GM18498 (cell line): ENCODE results near the gene FAM227A.

ENCODE experiments used
- ATAC-seq: cut with Tn5 transposase; IDR thresholded peaks from one replicate; pipeline ENCODE4 v1.9.1; 2021; ENCODE audit warnings: mild to moderate bottlenecking, moderate library complexity; ENCODE audit not compliant: unreplicated experiment

Gene FAM227A

DNA sequence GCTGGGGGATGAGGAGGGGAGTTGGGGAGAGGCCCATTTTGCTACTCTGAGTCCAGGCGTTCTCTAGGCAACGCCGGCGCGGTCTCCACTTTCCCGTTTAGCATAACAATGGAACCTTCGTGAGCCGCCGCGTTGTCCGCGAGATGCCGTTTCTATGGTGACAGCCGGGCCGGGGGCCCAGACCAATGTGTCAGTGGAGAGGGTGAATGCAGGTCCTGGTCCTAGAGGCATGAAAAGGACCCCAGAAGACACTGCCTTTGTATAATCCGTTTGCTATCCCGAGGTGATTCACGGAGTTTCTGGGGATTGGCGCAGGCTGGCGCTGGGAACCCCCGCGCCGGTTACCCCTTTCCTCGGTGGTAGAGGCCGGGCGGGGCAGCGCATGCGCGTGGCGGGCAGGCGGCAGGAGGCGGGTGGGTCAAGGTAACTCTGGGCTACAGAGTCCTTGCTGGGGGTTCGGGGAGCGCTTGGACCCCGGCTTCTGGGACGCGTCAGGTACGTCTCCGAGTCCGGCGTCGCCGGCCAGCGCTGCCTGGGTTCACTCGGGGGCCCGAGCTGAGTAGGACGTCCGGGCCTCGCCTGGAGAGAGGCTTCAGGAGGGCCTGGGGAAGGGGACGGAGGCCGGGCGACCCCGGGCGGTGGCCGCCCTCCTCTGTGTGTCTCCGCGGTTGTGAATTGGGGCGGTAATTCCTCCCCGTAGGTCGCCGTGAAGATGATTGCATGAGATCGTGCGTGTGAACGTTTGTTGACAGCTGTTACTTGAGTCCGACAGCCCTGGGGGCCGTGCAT lies at the start of gene FAM227A, which contains the start of gene CBY1:
TSS of gene FAM227A (minus strand) at position 137 of the 789 bp plus-strand sequence. CDS start 6,224 bp downstream, outside the sequence.
TSS of gene CBY1 (plus strand) at position 383 of the 789 bp plus-strand sequence. CDS start 11,417 bp downstream, outside the sequence.
- peak; percentile 80 for ATAC-seq

DNA sequence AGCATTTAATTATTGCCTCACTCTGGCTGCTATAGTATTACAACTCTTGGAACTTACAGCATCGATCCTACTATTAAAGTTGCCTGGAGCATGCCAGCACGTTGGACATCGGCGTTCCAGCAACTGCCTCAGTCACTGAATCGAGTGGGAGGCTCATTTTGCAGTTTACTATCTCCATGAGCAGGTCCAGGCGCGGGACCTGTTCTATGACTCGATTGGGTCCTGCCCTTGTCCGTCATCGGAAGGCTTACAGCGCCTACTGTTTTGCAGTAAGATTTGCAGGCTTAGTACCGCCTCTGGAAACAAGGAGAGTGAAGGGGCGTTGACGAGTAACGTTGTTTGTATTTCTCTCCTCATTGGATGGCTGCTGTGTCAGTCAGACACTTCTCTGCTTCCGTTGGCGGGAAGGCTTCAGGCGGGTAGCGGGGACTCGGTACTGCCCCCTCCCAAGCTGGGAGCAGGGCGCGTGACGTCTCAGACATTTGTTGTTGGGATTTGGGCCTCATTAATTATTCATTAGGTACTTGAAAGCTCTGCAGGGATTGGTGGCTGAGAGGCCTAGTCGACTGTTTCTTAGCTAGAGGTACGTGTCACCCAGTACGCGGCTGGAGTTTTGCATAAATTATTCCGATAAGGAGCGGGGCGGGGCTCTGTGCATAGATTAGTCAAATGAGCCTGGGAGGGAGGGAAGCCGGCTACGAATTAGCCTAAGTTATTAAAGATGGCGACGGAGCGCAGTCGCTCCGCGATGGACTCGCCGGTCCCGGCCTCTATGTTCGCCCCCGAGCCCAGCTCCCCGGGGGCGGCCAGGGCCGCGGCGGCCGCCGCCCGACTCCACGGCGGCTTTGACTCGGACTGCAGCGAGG lies 49.3 kb upstream of the FAM227A start, which contains the start of gene GTPBP1:
TSS of gene GTPBP1 (plus strand) at position 710 of the 866 bp plus-strand sequence. CDS start at position 722, 12 bp downstream.
- ATAC-seq = peak; percentile 71

DNA sequence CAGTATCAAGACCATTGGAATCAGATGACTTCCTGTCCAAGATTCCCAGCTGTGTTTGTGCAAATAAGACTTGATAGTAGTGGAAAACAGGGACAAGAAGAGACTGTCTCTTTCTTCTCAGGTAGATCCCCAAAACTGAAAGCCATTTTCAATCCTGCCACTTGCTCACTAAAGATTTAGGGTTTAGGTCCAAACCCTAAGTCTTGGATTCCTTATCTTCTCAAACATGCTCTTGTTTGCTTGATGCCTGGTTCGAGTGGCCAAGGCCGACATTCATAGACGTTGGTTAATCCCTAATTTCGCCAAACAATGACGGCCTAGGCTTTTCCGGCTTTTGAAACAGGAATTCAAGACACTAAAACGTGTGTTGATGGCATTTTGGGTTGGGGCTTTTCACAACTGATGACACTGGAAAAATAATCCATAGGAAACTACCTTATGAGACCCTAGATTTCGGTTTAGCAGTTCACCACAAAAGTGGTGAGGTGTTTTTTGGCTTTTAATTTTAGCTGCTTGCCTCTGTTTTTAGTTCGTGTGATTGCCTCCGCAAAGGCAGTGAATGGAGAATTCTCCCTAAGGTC lies 48.6 kb upstream of the FAM227A start:
- ATAC-seq = no peak

DNA sequence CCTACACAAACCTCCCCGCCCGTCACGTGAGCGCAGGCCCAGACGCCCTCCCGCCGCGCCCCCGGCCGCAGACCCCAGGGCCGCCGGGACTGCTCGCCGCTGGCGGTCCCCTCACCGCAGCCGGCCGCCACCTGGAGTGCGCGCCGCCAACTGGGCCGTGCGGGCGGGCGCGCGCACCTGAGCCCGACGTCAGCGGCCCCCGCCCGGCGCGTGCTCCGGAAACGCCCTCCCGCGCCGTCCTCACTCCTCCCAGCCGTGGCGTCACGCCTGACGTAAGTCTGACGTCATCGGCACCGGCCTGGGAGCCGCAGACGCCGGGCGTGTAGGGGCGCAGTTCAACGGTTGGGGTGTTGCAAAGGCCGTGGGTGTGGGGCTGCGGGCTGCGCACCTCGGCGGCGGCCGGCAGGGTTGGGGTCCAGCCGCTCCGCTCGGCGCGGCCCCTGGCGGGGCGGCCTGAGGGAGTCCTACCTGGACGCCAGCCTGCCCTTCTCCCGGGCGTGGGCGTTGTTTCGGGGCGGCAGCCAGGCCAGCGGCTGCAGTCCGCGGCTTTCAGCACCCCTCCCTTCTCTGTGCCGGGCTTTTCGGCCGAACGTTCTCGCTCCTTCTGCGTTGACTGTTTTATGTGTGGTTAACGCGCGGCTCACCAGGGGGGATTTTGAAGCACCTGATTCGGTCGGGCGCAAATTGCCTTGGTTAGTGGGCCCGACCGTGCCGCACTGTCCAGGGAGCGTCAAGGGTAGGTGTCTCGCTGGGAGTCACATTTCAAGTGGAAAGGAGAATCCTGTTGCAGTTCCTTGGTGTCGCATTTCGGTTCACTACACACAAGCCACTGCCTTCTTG lies 44.8 kb upstream of the FAM227A start, which contains the start of gene JOSD1:
TSS of gene JOSD1 (minus strand) at position 155 of the 840 bp plus-strand sequence. CDS start 956 bp downstream, outside the sequence.
- ATAC-seq = peak; percentile 47

DNA sequence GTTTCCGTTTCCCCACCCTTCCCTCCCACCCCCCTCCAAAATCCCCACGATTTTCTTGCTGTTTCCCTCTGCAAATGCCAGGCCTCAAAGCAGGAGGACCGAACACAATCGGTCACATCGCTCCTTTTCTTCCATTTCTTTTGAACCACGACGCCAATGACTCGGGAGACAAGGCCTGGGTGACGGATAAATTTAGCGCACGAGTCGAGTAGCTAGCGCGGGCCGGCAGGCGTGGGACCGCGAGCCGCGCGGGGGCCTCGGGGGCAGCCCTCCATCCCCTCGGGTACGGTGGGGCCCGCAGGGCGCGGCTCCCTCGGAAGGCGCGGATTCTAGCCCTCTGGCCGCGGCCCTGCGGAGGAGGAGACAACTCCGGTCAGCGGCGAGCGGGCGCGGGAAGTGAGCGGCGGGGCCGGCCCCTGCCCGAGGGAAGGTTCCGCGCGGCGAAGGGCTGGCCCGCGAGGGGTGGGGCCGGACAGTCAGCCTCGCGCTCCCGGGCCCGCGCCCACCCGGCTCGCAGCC lies 44.1 kb upstream of the FAM227A start:
- no peak for ATAC-seq

DNA sequence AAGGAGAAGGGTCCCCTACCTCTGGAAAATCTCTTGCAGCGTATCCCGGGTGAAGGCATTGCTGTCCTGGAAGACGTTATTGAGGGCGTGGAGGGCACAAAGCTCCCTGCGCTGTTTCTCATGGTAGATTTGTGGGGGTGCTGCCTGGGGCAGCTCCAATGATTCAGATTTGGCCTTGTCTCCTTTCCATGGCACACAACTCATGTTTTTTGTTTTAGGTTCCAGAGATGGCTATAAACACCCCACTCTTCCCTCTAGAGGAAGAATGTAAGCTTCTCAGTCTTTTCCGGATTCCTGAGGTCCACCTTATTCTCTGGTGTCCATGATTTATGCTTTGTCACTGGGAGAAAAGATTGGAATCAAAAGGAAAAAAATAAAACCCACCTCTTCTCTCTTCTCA lies 43.6 kb upstream of the FAM227A start:
- ATAC-seq = no peak

DNA sequence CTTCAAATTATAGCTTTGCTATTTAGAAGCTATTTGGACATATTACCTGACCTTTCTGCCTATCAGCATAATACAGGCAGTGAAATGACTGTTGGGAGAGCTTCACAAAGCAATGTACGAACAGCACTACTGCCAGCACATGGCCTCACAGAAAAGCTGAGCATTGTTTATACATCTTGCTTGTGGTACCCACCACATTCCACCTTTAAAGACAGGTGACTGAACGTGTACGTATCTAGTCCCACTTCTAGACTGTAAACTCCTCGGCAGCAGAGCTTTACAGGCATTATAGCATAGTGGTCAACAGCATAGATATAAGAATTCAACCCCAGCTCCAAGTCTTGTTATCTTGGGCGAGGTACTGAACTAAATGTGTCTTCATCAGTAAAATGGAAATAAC lies 43.0 kb upstream of the FAM227A start:
- no peak for ATAC-seq

DNA sequence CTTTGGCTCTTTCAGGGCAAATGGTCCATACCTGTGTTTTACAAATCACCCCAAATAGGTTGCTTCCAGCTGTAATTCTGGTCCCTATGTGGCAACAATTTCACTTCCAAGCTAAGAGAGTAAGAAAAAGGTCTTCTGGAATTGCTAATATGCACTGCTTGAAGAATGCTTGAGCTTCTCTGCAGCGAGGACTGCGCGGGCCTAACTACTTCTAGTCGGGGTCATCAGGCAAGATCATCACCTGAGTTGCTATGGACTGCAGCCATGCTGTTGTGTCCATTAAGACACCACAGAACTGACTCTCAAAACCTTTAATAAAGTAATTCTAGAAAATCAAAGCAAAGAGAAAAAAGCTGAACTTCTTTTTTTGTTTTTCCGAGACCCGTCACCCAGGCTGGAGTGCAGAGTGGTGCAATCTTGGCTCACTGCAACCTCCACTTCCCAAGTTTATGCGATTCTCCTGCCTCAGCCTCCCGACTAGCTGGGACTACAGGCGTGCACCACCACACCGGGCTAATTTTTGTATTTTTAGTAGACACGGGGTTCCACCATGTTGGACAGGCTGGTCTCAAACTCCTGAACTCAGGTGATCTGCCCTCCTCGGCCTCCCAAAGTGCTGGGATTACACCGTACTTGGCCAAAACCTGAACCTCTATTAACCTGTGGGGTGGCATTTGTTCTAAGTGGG lies 42.4 kb upstream of the FAM227A start:
- ATAC-seq = no peak

DNA sequence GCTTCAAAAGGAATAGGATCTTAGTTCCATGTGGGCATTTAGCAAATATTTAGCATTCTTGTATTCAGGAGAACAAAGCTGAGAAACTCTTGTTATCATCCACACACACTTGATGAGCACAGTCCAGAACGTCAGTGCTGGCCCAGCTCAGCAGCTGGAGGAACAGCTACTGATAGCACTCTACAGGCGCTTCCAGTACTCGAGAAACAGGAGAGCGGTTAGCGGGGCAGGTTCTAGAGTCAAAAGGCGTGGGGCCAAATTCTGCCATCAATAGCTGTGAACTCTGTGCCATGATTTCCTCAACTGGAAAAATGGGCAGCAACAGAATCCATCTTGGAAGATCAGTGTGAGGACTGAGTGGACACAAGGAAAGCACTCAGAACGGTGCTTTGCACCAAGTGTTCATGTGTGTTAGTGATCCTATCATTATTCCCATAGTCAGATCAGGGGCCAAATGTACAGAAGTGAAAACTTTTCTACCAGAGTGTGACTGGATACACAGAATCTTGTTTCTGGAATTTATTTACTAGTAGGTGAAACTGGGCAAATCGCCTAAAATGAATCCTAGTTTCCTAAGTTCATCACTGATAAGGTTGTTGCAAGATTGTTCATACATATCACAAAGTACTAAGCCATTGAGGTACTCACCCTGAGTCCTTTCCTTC lies 41.4 kb upstream of the FAM227A start:
- no peak for ATAC-seq

DNA sequence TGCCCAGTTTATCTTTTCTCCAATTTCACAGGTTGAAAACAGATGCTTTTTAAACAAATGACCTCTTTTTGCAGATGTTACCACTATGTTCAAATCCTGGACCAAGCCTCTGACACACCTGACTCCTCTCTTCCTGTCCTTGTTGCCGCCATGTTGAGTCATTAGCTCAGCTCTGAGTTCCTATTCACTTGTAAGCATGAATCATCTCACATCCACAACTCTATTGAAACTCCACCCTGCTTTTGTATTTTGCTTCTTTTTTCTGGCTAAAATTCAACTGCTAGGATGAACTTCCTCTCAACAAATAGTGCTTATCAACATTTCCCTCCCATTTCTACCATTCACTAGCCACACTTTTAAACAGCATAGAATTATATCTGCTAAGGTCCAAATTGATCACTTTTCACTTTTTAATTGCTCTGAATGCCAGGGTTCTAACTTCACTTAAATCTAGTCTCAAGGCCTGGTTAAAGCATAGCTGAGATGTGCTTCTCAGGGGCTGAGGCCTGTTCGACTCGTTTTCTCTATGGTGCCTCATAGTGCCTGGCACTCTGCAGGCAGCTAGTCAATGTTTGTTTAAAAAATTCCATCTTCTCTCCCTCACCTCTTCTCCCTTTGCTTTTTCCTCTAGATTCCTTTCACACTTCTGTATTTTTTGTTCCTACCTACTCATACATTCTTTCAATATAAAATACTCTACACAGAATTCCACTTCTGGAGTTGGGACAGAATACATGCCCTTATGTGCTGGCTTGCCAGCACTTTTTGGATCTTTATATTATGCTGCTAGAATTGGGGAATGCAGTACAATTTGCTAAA lies 40.6 kb upstream of the FAM227A start:
- ATAC-seq = no peak

DNA sequence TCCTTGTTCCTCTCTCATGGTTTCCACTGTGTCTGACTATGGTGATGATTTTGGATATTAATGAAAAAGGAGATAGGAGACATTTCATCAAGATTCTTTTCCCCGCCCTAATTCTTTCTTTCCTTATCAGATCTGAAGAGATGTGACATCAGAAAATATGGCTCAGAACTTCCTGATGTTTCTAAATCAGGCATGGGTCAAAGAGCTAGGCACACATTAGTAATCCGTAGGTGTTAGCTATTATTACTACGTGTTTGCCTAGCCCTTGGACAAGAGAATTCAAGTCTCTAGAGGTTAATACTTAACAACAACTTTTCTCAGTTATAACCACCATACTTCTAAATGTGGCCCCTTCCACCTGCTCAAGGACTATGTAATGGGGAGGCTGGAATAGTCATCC lies 38.7 kb upstream of the FAM227A start:
- ATAC-seq = no peak

DNA sequence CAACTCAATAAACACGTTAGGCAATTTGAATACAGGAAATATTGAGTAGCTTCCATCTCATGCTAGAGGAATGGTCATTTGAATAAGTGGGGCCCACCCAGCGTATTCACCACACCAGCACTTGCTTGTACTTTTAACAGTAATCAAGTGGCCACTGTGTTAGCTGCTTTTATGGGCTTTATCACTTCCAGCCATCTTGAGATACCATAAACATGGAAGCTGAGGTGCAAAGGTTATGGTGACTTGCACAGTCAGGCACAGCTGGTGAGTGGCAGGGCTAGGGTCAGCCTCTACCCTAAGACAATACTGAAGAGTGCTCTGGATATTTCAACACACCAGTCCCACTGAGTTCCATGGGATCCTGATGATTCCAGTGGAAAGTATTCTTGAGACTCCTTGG lies 37.9 kb upstream of the FAM227A start:
- no peak for ATAC-seq

DNA sequence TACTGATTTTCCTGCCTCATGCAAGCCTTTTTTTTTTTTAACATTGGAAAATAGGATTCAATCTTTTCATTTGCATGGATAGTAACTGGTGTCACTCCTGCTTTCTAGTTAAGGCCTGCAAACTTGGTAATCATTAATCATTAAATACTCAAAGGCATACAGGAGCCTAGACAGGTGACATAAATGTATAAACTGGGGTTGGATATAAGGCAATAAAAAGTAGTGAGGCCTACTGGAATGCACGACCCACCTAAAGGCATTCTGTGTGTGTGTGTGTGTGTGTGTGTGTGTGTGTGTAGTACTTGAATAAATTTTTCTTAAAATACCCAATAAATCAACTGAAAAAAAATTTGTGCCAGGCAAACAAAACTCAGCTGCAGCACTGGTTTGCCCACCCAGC lies 33.5 kb upstream of the FAM227A start:
- no peak for ATAC-seq

DNA sequence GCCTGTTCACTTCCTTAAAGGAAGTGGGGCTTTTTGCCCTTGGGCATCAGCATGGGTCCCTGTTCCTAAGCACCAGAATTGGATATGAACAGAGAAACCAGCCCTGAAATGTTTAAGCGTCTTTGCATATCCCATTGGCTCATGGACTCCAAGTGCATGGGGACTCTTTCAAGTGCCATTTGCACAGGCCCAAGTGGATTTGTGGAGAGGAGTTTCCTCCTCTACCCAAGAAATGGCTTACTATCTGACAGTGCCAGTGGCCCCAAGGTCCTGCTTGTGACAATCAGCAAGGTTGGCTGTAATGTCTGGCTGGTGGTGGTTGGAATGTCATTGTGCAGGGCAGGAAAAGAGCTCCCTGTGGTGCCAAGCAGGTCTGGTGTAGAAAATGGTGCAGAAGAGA lies 29.6 kb upstream of the FAM227A start:
- no peak for ATAC-seq

DNA sequence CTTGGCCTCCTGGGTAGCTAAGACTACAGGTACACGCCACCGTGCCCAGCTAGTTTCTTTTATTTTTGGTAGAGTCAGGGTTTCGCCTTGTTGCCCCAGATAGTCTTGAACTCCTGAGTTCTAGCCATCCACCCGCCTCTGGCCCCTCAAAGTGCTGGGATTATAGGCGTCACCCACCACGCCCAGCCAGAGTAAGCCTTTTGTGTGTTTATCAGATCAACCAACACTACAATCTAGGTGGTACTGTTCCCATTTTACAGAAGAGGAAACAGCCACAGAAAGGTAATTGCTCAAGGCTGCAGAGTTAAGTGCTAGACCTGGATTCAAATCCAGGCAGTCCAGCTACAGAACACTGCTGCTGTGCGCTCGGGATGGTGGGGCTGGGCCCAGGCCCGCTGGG lies 28.7 kb upstream of the FAM227A start:
- no peak for ATAC-seq

DNA sequence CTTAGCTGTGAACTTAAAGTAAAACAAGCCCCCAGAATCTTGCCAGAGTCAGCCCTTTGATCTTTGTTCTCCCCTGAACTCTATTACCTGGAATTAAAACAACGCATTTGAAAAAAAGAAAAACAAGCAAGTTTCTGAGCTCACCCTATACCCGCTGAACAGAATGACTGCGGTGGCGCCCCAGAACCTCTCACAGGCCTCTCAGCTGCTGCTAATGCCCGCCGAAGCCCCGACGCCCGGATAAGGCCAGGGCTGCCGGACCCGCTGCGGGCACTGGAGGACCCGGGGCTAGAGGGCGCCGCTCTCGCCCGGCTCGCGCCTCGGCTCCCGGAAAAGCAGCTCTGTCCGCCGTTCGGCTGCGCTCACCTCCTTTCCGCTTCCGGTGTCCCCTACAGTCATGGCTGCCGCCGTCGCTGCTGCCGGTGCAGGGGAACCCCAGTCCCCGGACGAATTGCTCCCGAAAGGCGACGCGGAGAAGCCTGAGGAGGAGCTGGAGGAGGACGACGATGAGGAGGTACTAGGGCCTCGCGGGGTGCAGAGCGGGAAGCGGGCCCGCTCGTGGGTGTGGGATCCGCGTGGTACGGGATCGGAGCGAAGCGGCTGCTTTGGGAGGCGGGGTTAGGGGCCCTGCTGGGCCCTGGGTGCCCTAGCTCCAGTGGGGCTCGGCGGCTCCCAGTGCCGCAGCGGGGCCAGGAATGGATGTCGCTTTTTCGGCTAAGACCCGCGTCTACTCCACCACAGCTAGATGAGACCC lies 25.6 kb upstream of the FAM227A start, which contains the start of gene TOMM22:
TSS of gene TOMM22 (plus strand) at position 376 of the 754 bp plus-strand sequence. CDS start at position 398, 22 bp downstream.
- peak; percentile 95 for ATAC-seq

DNA sequence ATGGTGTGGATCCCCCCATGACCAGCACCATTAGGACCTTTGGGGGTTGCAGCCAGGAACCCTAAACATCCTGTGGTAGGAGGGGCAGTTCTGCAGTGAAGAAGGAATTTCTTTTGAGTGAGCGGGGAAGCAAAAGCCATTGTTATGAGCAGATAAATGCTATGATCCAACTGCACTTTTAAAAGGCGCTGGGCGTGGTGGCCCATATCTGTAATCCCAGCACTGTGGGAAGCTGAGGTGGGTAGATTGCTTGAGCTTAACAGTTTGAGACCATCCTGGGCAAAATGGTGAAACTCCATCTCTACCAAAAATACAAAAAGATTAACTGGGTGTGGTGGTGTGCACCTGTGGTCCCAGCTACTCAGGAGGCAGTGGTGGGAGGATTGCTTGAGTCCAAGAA lies 19.6 kb upstream of the FAM227A start:
- no peak for ATAC-seq
